Heart right ventricle (tissue), 16 donors: Measurements from ENCODE around the gene SHROOM2. TPM values are rescaled to one million over a fixed set of nuclear protein-coding genes. Genes with fewer than 3 reads are reported as not detected.
A peak's percentile ranks its signal among the peaks of the same experiment; 100 is the strongest.

ENCODE experiments used
- ATAC-seq, 8 donors: fragments of 200-7000 bp; cut with Tn5 transposase; one replicate each; pipeline ENCODE4 v1.9.1; 2020; ENCODE audit warnings: mild to moderate bottlenecking in 8 of 8, moderate library complexity in 8 of 8, moderate number of reproducible peaks in 1 of 8
- DNase-seq, 2 donors: peaks; one replicate each; pipeline ENCODE4 v3.0.0-alpha.2; 2020
- H3K27ac ChIP-seq, 10 donors: fragments of 200-600 bp; sonication (generic) in 2 of 10; one replicate each; pipeline versions ENCODE4 v1.5.0 to v1.8.0; 2020 to 2022; ENCODE audit warnings: mild to moderate bottlenecking in 3 of 10
- H3K27me3 ChIP-seq, 7 donors: fragments of 200-600 bp; one replicate each; pipeline ENCODE4 v1.8.0; 2021 to 2022; ENCODE audit warnings: mild to moderate bottlenecking in 2 of 7
- H3K36me3 ChIP-seq, 9 donors: fragments of 200-600 bp; sonication (generic) in 1 of 9; one replicate each; pipeline versions ENCODE4 v1.5.0 to v1.8.0; 2020 to 2022; ENCODE audit warnings: mild to moderate bottlenecking in 2 of 9
- H3K4me1 ChIP-seq, 9 donors: fragments of 200-600 bp; sonication (generic) in 1 of 9; one replicate each; pipeline versions ENCODE4 v1.5.0 to v1.8.0; 2020 to 2022; ENCODE audit warnings: mild to moderate bottlenecking in 4 of 9
- H3K4me3 ChIP-seq, 10 donors: fragments of 200-600 bp; sonication (generic) in 2 of 10; one replicate each; pipeline versions ENCODE4 v1.5.0 to v1.8.0; 2020 to 2022; ENCODE audit warnings: mild to moderate bottlenecking in 7 of 10, moderate library complexity in 2 of 10
- H3K9me3 ChIP-seq, 11 donors: fragments of 200-600 bp in 10 of 11; sonication (generic) in 2 of 11; one replicate each; pipeline versions ENCODE4 v1.5.0 to v1.8.0; 2013 to 2022; ENCODE audit warnings: mild to moderate bottlenecking in 2 of 11, control low read depth in 1 of 11, moderate library complexity in 1 of 11
- CTCF ChIP-seq, 9 donors: fragments of 200-600 bp; sonication (generic) in 2 of 9; IDR thresholded peaks; one replicate each; pipeline versions ENCODE4 v1.5.0 to v1.8.0; 2021 to 2022; ENCODE audit warnings: antibody characterized with exemption in 9 of 9, mild to moderate bottlenecking in 5 of 9, moderate library complexity in 1 of 9
- WGBS, 2 donors: extraction: QIAGEN DNeasy Blood & Tissue Kit; methylation state at CpG; one replicate each; pipeline ENCODE4 v1.1.7; 2013; ENCODE audit warnings: inconsistent platforms in 1 of 2; 5-methylcytosine and 5-hydroxymethylcytosine counted together
- intact Hi-C, 10 donors: fragments of 100-400 bp; cut with DNase I; formaldehyde crosslinking; loops; one replicate each; pipeline versions ENCODE4 v1.11.1 to v1.14.2; 2022
- polyA plus RNA-seq, 2 donors: library from polyadenylated mRNA; stranded (reverse); fragments of 200-250 nt; gene quantifications; one replicate each; pipeline ENCODE4 v1.2.3, GENCODE V29; 2013
- total RNA-seq, 10 donors: library from RNA; stranded (reverse); fragmentation: NEBNext Ultra II Directional in 3 of 10; extraction: Animal tissue kit (Norgen Biotek cat#: 25700) in 3 of 10; gene quantifications; one replicate each; pipeline versions ENCODE4 v1.2.1 to v1.2.4, GENCODE V29; 2021 to 2023
- donor health status: Arrhythmogenic right ventricular cardiomyopathy.
- donor health status: ischemic (EF 13 %, LVEDD 7.1; RV severe dilation, severe dysfunction).
- donor health status: healthy with polysubstance abuse.
- donor health status: DM: no; HTN: yes; CAD: no.
- donor health status: DM: no; HTN: no; CAD: no.
- donor health status: ischemic (EF 25% LVEDD 6.9; RV normal size, moderate dysfunction).
- donor health status: ischemic (EF 25% LVEDD 5.7; RV mildly dilated, moderate dysfunction).
- donor health status: healthy.
- donor health status: DM: yes; HTN: yes; CAD: no.
- donor health status: Ischemic cardiomyopathy.
- donor health status: ischemic (EF 35%, LVEDD 5.7; RV mildly dilated, moderate dysfunction).
- donor health status: nonischemic (EF 11% LVEDD 7.7; RV severe dilation, severe dysfunction).
- donor health status: DM: yes; HTN: yes; CAD: no.
- donor health status: PGD.
- donor health status: ischemic (EF 29% LVEDD 5.4; RV normal size, mild dysfunction).
- donor health status: nonischemic (EF 23%, LVEDD 6.1; RV moderate dilation, normal function).

The SHROOM2 gene
- total and polyA plus RNA-seq, 12 donors = 0.13 to 1.7 (median 0.44) TPM

- Histone ChIP-seq H3K4me1 (no peaks in the 10 kb centered on the region), H3K27me3 (peaks cover 0 to 15% (median 0%) of the 10 kb centered on the region in 7 donors), H3K27ac (no peak overlapping the region), H3K4me3 (no peak overlapping the region), H3K9me3 (no peaks in the 10 kb centered on the region), H3K36me3 (no peaks in the 10 kb centered on the region)
- no peak for ATAC-seq
- intact Hi-C loops = no loop called here
- 86 to 87% methylated on average over 17 of the region's 17 CpGs for WGBS, 2 donors
- DNase-seq = no peak
- no peak for TF ChIP-seq CTCF (IDR thresholded peaks at IDR 0.05)
Measured at GRCh38 chrX:9848718-9849479, 62.7 kb downstream of the SHROOM2 start.

- H3K27me3 ChIP-seq = peaks cover 0 to 15% (median 0%) of the 10 kb centered on the region in 7 donors
Measured at GRCh38 chrX:9851890-9852289, 65.7 kb downstream of the SHROOM2 start.

GRCh38 chrX:9853307-9853706, 67.1 kb downstream of the SHROOM2 start:
- no peak for DNase-seq
- H3K4me1 ChIP-seq = no peaks in the 10 kb centered on the region
- intact Hi-C loops = no loop called here
- no peaks in the 10 kb centered on the region for H3K9me3 ChIP-seq
- H3K4me3 ChIP-seq = no peak overlapping the region
- no peaks in the 10 kb centered on the region for H3K36me3 ChIP-seq
- WGBS, 2 donors = 65 to 74% methylated on average over 4 of the region's 4 CpGs
- H3K27ac ChIP-seq = no peak overlapping the region
- no peak for ATAC-seq
- peaks cover 0 to 10% (median 0%) of the 10 kb centered on the region in 7 donors for H3K27me3 ChIP-seq
- no peak for TF ChIP-seq CTCF (IDR thresholded peaks at IDR 0.05)

More at GRCh38 chrX:9851890-9852289, 65.7 kb downstream of the SHROOM2 start:
- ATAC-seq (no peak), DNase-seq (no peak)
- Histone ChIP-seq H3K27ac (no peak overlapping the region), H3K36me3 (no peaks in the 10 kb centered on the region), H3K4me3 (no peak overlapping the region), H3K4me1 (no peaks in the 10 kb centered on the region), H3K9me3 (no peaks in the 10 kb centered on the region)
- intact Hi-C loops = no loop called here
- 49 to 53% methylated on average over 6 of the region's 6 CpGs for WGBS, 2 donors
- TF ChIP-seq CTCF (IDR thresholded peaks at IDR 0.05) = no peak

- Histone ChIP-seq H3K4me1 (no peaks in the 10 kb centered on the region), H3K27me3 (peaks cover 0 to 14% (median 0%) of the 10 kb centered on the region in 7 donors), H3K27ac (peak overlapping the region in 1 of 10 donors; percentile 36), H3K4me3 (no peak overlapping the region), H3K9me3 (no peaks in the 10 kb centered on the region), H3K36me3 (no peaks in the 10 kb centered on the region)
- WGBS, 2 donors = 74 to 75% methylated on average over 14 of the region's 14 CpGs
- TF ChIP-seq CTCF (IDR thresholded peaks at IDR 0.05) = no peak
- no peak for DNase-seq
- intact Hi-C loops = no loop called here
- no peak for ATAC-seq
Measured at GRCh38 chrX:9855561-9856283, 69.5 kb downstream of the SHROOM2 start.
